Activated CD8-positive, alpha-beta memory T cell treated with anti-CD3 and anti-CD28 coated beads, Interleukin-2, amount 50 U/mL, for 48 hours (primary cell): Measurements from ENCODE around the gene TESK1.
A peak's percentile ranks its signal among the peaks of the same experiment; 100 is the strongest.
"Not testable (repeated sequence)": the region's sequence is repeated elsewhere in the genome, so short reads cannot be mapped to it uniquely, and the experiment has no call there.

Experiments
- DNase-seq: peaks from one replicate; pipeline ENCODE4 v3.0.0-alpha.2; 2020

Gene TESK1

GRCh38 chr9:35583521-35583920, 21.5 kb upstream of the TESK1 start:
- not testable (repeated sequence) for DNase-seq

- not testable (repeated sequence) for DNase-seq
These were observed 20.4 kb upstream of the TESK1 start for GRCh38 chr9:35584681-35585080.

- not testable (repeated sequence) for DNase-seq
These were observed 16.6 kb upstream of the TESK1 start for GRCh38 chr9:35588506-35588905.

GRCh38 chr9:35593581-35593980, 11.5 kb upstream of the TESK1 start:
- no peak for DNase-seq

GRCh38 chr9:35594471-35594870, 10.6 kb upstream of the TESK1 start:
- DNase-seq = no peak

GRCh38 chr9:35596907-35597306, 8.2 kb upstream of the TESK1 start:
- DNase-seq = not testable (repeated sequence)

- DNase-seq = no peak
These were observed 6.0 kb upstream of the TESK1 start for GRCh38 chr9:35598866-35599590.

- DNase-seq = no peak
These were observed 5.1 kb upstream of the TESK1 start for GRCh38 chr9:35599763-35600604.

GRCh38 chr9:35603506-35603985, 1.5 kb upstream of the TESK1 start:
- no peak for DNase-seq

GRCh38 chr9:35603986-35604577, 980 bp upstream of the TESK1 start:
- DNase-seq = peak; percentile 98

- peak; percentile 72 for DNase-seq
These were observed 482 bp downstream of the TESK1 start for GRCh38 chr9:35605351-35606137.

- no peak for DNase-seq
These were observed 1.1 kb downstream of the TESK1 start for GRCh38 chr9:35606138-35606504.

- DNase-seq = no peak
These were observed 1.7 kb downstream of the TESK1 start for GRCh38 chr9:35606726-35607125.

- DNase-seq = no peak
These were observed 3.2 kb downstream of the TESK1 start for GRCh38 chr9:35608221-35608620.

- no peak for DNase-seq
These were observed 4.1 kb downstream of the TESK1 start for GRCh38 chr9:35609001-35609819.

GRCh38 chr9:35609820-35610163, 4.7 kb downstream of the TESK1 start:
- DNase-seq = no peak

GRCh38 chr9:35611230-35611797, 6.3 kb downstream of the TESK1 start:
- no peak for DNase-seq

- not testable (repeated sequence) for DNase-seq
These were observed 7.0 kb downstream of the TESK1 start for GRCh38 chr9:35612066-35612465.

- DNase-seq = no peak
These were observed 7.8 kb downstream of the TESK1 start for GRCh38 chr9:35612843-35613242.

- no peak for DNase-seq
These were observed 11.1 kb downstream of the TESK1 start for GRCh38 chr9:35615981-35616680.
